Adrenal gland (tissue), 12 donors: ENCODE results near the gene SACM1L. TPM values are rescaled to one million over a fixed set of nuclear protein-coding genes. Genes with fewer than 3 reads are reported as not detected.
"Not testable (repeated sequence)": the region's sequence is repeated elsewhere in the genome, so short reads cannot be mapped to it uniquely, and the experiment has no call there.

ENCODE experiments used
- DNase-seq, 7 donors: peaks; one replicate each; pipeline ENCODE4 v3.0.0-alpha.2; 2019 to 2020
- H3K27ac ChIP-seq, 5 donors: fragments of 200-600 bp; sonication (generic) in 4 of 5; 1 replicate in 3 of 5; 2 replicates in 2 of 5; pipeline versions ENCODE4 v1.5.1 to v1.8.0; 2016 to 2020; ENCODE audit warnings: mild to moderate bottlenecking in 1 of 5
- H3K27me3 ChIP-seq: fragments of 200-600 bp; 2 replicates; pipeline ENCODE4 v1.8.0; 2021
- H3K36me3 ChIP-seq, 2 donors: fragments of 200-600 bp; replicated peaks in 1 of 2; 1 replicate in 1 of 2; 2 replicates in 1 of 2; pipeline versions ENCODE4 v1.5.1 to v1.8.0; 2018 to 2022
- H3K4me1 ChIP-seq, 2 donors: fragments of 200-600 bp; replicated peaks in 1 of 2; 1 replicate in 1 of 2; 2 replicates in 1 of 2; pipeline versions ENCODE4 v1.5.1 to v1.8.0; 2018 to 2021
- H3K4me3 ChIP-seq, 4 donors: fragments of 200-600 bp; sonication (generic) in 3 of 4; one replicate each; pipeline ENCODE4 v1.5.1; 2016 to 2018
- H3K9me3 ChIP-seq, 3 donors: fragments of 200-600 bp; sonication (generic) in 1 of 3; replicated peaks in 1 of 3; 1 replicate in 2 of 3; 2 replicates in 1 of 3; pipeline versions ENCODE4 v1.5.1 to v1.8.0; 2016 to 2021
- POLR2A ChIP-seq, 2 donors: fragments of 450-650 bp; IDR thresholded peaks; one replicate each; pipeline ENCODE4 v1.6.1; 2017; ENCODE audit warnings: antibody characterized with exemption in 2 of 2, mild to moderate bottlenecking in 2 of 2, moderate library complexity in 1 of 2
- WGBS, 4 donors: extraction: QIAGEN DNeasy Blood & Tissue Kit in 2 of 4; methylation state at CpG; one replicate each; pipeline versions ENCODE4 v1.1.5 to v1.1.7; 2013 to 2017; 5-methylcytosine and 5-hydroxymethylcytosine counted together
- intact Hi-C, 2 donors: fragments of 100-400 bp; cut with DNase I; formaldehyde crosslinking; loops; one replicate each; pipeline versions ENCODE4 v1.14.1 to v1.15.0; 2022 to 2023
- polyA plus RNA-seq, 3 donors: library from polyadenylated mRNA; stranded (reverse); fragments of 200-250 nt in 2 of 3; fragments of 350-450 nt in 1 of 3; fragmentation: Illumina TruSeq in 1 of 3; extraction: RNeasy Lipid Tissue Mini Kit (QIAGEN cat#74804) in 1 of 3; gene quantifications; one replicate each; pipeline ENCODE4 v1.2.3, GENCODE V29; 2013 to 2014
- total RNA-seq, 9 donors: library from RNA; depleted of rRNA in 4 of 9; stranded (reverse); fragments of >200 nt in 4 of 9; fragments of 120-200 nt in 1 of 9; fragmentation: NEBNext Ultra II Directional in 1 of 9; extraction: Animal tissue kit (Norgen Biotek cat#: 25700) in 1 of 9; gene quantifications; one replicate each; pipeline versions ENCODE4 v1.1.0 to v1.2.4, GENCODE V29; 2013 to 2023
- TF ChIP-seq, protein P1 (sequence below), 6 experiments: fragments of 450-650 bp in 4 of 6; fragments of 200-600 bp in 2 of 6; sonication (generic) in 1 of 6; IDR thresholded peaks; 1 replicate in 5 of 6; 2 replicates in 1 of 6; pipeline versions ENCODE4 v1.5.1 to v1.8.0; 2016 to 2021; ENCODE audit warnings: antibody characterized with exemption in 6 of 6, mild to moderate bottlenecking in 2 of 6, moderate library complexity in 1 of 6
- donor health status: healthy with polysubstance abuse.
- donor health status: Bipolar disorder and iron deficiency.
- donor health status: DM: yes; HTN: yes; CAD: no.
- donor health status: DM: no; HTN: no; CAD: no.
- donor health status: DM: no; HTN: no; CAD: no.
- donor health status: DM: yes; HTN: yes; CAD: no.

Gene SACM1L
- total and polyA plus RNA-seq, 12 donors: 22.5 to 63.2 (median 44.8) TPM

DNA sequence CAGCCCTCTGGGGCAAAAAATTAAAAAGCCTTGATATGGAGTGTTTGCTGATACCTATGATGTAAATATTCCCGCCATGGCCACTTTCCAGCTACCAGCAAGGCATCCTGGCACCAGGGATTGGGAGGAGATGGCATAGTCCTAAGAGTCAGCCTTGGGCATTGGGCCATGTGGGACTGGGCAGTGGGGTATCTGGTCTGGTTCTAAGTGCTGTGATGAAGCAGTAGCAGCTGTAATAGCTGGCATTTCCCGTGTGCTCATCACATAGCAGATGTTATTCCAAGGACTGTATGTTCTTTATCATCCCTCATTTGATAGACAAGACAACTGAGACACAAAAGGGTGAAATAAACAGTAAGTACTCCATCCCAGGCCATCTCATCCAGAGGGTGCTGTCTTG is 6.9 kb upstream of the SACM1L start:
- H3K9me3 ChIP-seq: no peaks in the 10 kb centered on the region
- H3K4me1 ChIP-seq: peaks cover 4 to 8% of the 10 kb centered on the region in 2 donors
- H3K4me3 ChIP-seq: no peak overlapping the region
- 73 to 95% (median 83%) methylated on average over 2 of the region's 2 CpGs for WGBS, 4 donors
- no peak for DNase-seq
- H3K36me3 ChIP-seq: peaks cover 0 to 14% of the 10 kb centered on the region in 2 donors
- H3K27ac ChIP-seq: no peak overlapping the region
- no peak for TF ChIP-seq POLR2A (IDR thresholded peaks at IDR 0.05)
- TF ChIP-seq, protein P1, sequence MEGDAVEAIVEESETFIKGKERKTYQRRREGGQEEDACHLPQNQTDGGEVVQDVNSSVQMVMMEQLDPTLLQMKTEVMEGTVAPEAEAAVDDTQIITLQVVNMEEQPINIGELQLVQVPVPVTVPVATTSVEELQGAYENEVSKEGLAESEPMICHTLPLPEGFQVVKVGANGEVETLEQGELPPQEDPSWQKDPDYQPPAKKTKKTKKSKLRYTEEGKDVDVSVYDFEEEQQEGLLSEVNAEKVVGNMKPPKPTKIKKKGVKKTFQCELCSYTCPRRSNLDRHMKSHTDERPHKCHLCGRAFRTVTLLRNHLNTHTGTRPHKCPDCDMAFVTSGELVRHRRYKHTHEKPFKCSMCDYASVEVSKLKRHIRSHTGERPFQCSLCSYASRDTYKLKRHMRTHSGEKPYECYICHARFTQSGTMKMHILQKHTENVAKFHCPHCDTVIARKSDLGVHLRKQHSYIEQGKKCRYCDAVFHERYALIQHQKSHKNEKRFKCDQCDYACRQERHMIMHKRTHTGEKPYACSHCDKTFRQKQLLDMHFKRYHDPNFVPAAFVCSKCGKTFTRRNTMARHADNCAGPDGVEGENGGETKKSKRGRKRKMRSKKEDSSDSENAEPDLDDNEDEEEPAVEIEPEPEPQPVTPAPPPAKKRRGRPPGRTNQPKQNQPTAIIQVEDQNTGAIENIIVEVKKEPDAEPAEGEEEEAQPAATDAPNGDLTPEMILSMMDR (IDR thresholded peaks at IDR 0.05): no peak
- H3K27me3 ChIP-seq: no peaks in the 10 kb centered on the region
- intact Hi-C loops: no loop called here

DNA sequence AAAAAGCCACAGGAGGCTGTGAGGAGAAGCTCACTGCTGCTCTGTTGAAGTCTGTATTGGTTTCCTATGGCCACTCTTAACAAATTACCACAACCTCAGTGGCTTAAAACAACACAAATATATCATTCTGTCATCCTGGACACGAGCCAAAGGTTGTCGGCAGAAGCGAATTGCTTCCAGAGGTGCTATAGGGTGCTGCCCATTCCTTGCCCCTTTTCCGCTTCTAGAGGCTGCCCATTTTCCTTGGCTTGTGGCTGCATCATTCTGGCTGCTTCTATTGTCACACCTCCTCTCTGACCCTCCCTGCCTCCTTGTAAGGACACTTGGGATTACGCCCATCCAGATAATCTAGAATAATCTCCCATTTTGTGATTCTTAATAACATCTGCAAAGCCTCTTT is 6.4 kb upstream of the SACM1L start:
- intact Hi-C loops: no loop called here
- H3K27ac ChIP-seq: no peak overlapping the region
- H3K36me3 ChIP-seq: peaks cover 0 to 9% of the 10 kb centered on the region in 2 donors
- no peak for DNase-seq
- peaks cover 3 to 4% of the 10 kb centered on the region in 2 donors for H3K4me1 ChIP-seq
- H3K9me3 ChIP-seq: no peaks in the 10 kb centered on the region
- H3K4me3 ChIP-seq: no peak overlapping the region
- 68 to 87% (median 74%) methylated on average over 5 of the region's 5 CpGs for WGBS, 4 donors
- TF ChIP-seq, protein P1 (IDR thresholded peaks at IDR 0.05): no peak
- no peak for TF ChIP-seq POLR2A (IDR thresholded peaks at IDR 0.05)
- no peaks in the 10 kb centered on the region for H3K27me3 ChIP-seq

DNA sequence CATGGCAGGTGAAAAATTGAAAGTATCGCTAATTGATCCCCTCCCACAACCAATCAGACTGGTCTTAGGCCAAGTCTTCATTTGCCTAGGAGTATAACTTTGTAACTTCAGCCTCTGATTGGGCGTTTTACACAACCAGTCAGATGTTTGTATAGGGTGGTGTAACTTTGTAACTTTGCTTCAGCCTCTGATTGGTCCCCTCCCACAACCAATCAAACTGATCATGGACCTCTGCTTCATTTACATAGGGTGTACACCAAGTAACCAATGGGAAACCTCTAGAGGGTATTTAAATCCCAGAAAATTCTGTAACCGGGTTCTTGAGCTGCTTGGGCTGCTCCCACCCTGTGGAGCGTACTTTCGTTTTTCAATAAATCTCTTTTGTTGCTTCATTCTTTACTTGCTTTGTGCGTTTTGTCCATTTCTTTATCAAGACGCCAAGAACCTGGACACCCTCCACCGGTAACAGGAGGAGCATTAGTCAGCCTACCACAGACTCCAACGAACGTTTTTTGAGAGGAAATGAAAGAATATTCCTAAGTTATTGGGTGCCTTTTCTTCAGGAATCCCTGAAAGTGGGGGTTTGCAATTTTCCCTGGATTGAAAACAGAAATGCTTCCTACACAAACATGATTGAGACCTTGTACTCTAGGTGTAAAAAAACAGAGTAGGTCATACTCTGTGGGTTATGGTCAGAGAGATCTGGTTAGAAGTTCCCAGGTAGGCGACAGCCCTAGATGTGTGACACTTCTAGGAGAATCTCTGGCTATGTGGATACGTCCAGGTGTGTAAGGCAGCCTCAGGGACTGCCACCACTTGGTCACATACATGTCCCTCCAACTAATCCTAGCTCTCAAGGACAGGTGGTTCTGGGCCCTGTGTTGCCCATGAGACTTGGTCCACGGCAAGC is 5.5 kb upstream of the SACM1L start:
- 76 to 80% (median 76%) methylated on average over 13 of the region's 13 CpGs for WGBS, 4 donors

DNA sequence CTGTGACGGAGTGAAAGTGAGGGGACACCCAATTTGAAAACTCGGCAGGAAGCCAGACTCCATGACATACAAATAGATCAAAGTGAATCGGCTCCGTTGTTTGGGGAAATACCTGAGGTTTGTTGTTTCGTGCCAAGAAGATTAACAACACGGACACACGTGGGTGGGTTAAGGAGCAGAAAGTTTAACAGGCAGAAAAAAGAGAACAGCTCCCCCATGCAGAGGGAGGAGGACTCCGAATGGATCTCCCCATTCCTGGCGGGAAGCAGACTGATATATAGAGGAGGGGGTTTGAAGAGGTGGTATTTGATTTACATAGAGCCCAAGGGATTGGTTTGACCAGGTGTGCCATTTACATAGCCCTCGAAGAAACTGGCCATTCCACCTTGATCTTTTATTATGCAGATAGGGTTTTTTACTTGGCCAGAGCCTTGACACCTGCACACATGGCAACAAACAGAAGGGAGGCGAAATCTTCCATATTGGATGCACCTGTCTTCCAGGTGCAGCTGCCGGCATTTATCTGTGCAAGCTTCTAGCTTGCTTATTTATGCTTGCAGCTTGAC is 4.8 kb upstream of the SACM1L start:
- H3K4me1 ChIP-seq: peaks cover 11% of the 10 kb centered on the region in 2 donors
- H3K27ac ChIP-seq: no peak overlapping the region
- intact Hi-C loops: no loop called here
- no peaks in the 10 kb centered on the region for H3K9me3 ChIP-seq
- 58 to 62% (median 60%) methylated on average over 12 of the region's 12 CpGs for WGBS, 4 donors
- no peaks in the 10 kb centered on the region for H3K36me3 ChIP-seq
- no peak for DNase-seq
- no peak overlapping the region for H3K4me3 ChIP-seq
- TF ChIP-seq, protein P1 (IDR thresholded peaks at IDR 0.05): no peak
- TF ChIP-seq POLR2A (IDR thresholded peaks at IDR 0.05): no peak
- no peaks in the 10 kb centered on the region for H3K27me3 ChIP-seq

More for the DNA sequence above, 5.5 kb upstream of the SACM1L start:
- no peak overlapping the region for H3K4me3 ChIP-seq
- no peak for DNase-seq
- no peak overlapping the region for H3K27ac ChIP-seq
- no peaks in the 10 kb centered on the region for H3K9me3 ChIP-seq
- peaks cover 11% of the 10 kb centered on the region in 2 donors for H3K4me1 ChIP-seq
- H3K27me3 ChIP-seq: no peaks in the 10 kb centered on the region
- no peak for TF ChIP-seq POLR2A (IDR thresholded peaks at IDR 0.05)
- TF ChIP-seq, protein P1 (IDR thresholded peaks at IDR 0.05): no peak
- intact Hi-C loops: no loop called here
- peaks cover 0 to under 1% of the 10 kb centered on the region in 2 donors for H3K36me3 ChIP-seq

DNA sequence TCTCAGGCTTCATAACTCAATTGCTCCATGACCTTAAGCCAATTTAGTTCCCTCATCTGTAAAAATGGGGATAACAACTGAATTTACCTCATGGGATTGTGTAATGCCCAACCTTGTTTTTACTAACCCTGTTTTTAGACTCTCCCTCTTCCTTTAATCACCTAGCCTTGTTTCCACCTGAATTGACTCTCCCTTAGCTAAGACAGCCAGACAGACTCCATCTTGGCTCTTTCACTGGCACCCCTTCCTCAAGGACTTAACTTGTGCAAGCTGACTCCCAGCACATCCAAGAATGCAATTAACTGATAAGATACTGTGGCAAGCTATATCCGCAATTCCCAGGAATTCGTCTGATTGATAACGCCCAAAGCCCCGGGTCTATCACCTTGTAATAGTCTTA is 3.5 kb upstream of the SACM1L start:
- H3K4me3 ChIP-seq, DNase-seq, H3K27me3 ChIP-seq, H3K36me3 ChIP-seq, H3K9me3 ChIP-seq, intact Hi-C loops: not testable (repeated sequence)
- peaks cover 19 to 20% of the 10 kb centered on the region in 2 donors for H3K4me1 ChIP-seq
- H3K27ac ChIP-seq: peak overlapping the region in 2 of 5 donors; percentile 9 to 43
- WGBS, 4 donors: 24 to 57% (median 37%) methylated on average over 3 to 4 of the region's 4 CpGs
